Measurements from ENCODE around the gene DIO2.

- no peak for TF ChIP-seq CCAR2 (IDR thresholded peaks at IDR 0.05; ENCODE audit: low read depth, low read length)
- TF ChIP-seq, protein P1, sequence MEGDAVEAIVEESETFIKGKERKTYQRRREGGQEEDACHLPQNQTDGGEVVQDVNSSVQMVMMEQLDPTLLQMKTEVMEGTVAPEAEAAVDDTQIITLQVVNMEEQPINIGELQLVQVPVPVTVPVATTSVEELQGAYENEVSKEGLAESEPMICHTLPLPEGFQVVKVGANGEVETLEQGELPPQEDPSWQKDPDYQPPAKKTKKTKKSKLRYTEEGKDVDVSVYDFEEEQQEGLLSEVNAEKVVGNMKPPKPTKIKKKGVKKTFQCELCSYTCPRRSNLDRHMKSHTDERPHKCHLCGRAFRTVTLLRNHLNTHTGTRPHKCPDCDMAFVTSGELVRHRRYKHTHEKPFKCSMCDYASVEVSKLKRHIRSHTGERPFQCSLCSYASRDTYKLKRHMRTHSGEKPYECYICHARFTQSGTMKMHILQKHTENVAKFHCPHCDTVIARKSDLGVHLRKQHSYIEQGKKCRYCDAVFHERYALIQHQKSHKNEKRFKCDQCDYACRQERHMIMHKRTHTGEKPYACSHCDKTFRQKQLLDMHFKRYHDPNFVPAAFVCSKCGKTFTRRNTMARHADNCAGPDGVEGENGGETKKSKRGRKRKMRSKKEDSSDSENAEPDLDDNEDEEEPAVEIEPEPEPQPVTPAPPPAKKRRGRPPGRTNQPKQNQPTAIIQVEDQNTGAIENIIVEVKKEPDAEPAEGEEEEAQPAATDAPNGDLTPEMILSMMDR (IDR thresholded peaks at IDR 0.05 in 2 of 3, conservative IDR thresholded peaks at IDR 0.05 in 1 of 3; ENCODE audit: insufficient read depth in 2 of 3, low read depth in 1 of 3, low read length in 3 of 3) = no peak
- no peak for TF ChIP-seq ZNF146 (CRISPR knock-in tag; IDR thresholded peaks at IDR 0.05; ENCODE audit: unreplicated experiment)
- no peak for TF ChIP-seq CHD4 (IDR thresholded peaks at IDR 0.05; ENCODE audit: insufficient read depth, insufficient replicate concordance, low read depth, low read length, poor library complexity, severe bottlenecking)
- TF ChIP-seq ZNF644 (tag; IDR thresholded peaks at IDR 0.05; ENCODE audit: low read depth) = no peak
- TF ChIP-seq BACH1 (tag; IDR thresholded peaks at IDR 0.05) = no peak
- no peak for TF ChIP-seq HSF4 (CRISPR knock-in tag; IDR thresholded peaks at IDR 0.05; ENCODE audit: borderline replicate concordance)
- no peak for TF ChIP-seq GABPA (tag; conservative IDR thresholded peaks at IDR 0.05; ENCODE audit: low read depth)
These were observed 38.8 kb downstream of the DIO2 start for GRCh38 chr14:80172375-80173051.
